ENCODE data around the gene CREG2. TPM values are rescaled to one million over a fixed set of nuclear protein-coding genes. Genes with fewer than 3 reads are reported as not detected.

The CREG2 gene
- not detected for total RNA-seq
- long read RNA-seq, result 0 reads

DNA sequence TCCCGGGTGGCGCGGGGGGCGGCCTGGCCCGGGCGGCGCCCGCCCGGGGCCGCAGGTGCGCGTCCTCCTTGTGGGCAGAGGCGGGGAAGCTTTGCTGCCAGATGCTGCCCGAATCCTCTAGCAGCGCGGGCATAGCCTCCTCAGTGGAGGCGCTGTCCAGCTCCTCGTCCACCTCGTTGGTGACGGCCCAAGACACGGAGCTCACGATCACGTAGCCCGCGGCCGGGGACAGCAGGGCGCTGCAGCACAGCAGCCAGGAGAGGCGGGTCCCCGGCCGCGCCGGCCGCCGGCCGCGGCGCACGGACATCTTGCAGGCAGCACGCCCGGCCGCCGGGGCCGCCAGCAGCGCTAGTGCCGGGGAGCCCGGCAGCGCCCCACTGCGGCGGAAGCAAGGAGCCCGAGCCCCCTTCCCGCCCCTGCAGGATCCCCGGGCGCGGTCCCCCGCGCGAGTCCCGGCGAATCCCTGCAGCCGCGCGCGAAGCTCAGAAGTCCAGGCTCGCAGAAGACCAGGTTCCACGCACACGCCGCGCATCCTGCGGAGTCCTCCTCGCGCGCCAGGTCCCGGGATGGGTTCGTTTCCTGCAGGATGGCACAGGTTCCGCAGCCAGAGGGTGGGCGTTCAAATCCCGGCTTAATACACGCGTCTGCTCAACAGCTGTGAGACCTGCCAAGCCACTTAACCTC lies at the start of gene CREG2:
TSS of gene CREG2 (minus strand) at position 353 of the 684 bp plus-strand sequence. CDS start at position 307, 46 bp downstream.
- DNase-seq, result peak; percentile 79
- intact Hi-C loops (cut with DNase I), result no loop called here
- peak; percentile 95 for ATAC-seq (ENCODE audit: poor library complexity)

DNA sequence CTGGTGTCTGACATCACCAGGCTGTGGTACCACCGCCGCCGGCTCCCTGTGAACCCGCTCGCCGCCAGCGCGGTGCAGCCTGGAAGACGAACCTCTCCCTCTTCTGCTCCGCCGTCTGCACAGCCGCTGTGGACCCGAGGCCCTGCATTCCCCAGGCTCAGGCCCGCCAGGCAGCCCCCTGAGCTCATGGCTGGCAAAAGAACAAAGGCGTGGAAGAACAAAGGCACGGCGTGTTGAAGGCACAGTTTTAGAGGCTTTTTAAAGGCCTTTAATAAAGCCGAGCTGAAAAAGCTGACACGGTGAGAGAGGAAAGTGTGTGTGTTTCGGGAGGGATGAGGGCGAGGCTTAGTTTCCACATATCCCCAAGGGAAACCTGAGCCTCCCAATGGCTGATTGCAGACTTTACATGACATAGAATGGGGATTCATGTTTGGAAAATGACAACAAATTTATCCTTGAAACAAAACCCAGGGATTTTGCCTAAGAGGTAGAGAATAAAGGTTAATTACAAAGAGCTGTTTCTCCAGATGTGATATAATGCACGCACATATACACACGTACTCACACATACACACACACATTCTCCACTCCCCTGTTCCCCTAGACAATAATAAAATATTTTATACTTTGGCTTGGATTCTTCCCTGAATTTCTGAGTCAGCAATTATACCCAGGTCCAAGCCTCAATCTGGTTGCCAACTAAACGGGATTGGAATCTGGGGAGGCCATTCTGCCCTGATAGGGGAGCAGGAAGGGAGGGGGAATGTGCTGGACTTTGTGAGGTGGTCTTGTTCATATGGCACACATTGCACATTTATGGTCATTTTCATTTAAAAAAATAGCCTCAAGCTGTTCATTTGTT lies 47.9 kb upstream of the CREG2 start:
- no peak for DNase-seq
- ATAC-seq (ENCODE audit: poor library complexity), result no peak
- intact Hi-C loops (cut with DNase I), result no loop called here

- no peak for ATAC-seq (ENCODE audit: poor library complexity)
- DNase-seq, result no peak
- intact Hi-C loops (cut with DNase I), result no loop called here
These were observed 46.2 kb upstream of the CREG2 start for GRCh38 chr2:101433465-101433864.

DNA sequence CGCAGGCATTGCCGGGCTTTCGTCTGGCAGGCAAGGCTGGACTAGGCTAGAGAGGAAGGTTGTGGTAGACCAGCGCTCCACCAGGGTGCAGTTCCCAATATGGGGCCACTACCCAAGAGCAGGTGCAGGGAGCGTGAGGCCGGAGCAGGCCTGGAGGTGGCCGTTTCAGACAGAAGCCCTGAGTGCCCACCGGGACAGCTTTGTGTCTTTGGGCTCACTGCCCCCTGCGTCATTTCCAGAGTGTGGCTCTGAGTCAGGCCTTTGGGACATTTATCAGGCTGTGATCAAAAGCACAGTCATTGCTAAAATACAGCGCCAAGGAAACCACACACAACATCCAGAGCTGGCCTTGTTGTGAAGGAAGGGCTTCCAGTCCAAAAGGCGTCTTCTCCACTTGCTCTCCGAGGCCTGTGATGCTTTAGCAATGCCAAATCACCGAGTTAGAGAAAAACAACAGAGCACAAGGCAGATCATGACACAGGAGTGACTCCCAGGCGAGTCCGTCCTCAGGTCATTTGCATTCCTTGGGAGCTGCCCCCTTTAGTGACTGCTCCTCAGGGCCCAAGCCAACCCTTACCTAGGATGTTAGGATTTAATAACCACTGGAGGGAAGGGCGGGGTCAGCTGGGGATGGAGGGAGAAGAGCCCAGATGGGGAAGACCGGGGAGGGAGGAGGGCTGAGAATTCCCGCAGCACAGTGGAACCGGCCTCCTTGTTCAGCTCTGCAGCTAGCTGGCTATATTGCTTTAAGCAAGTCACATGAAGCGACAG lies 45.3 kb upstream of the CREG2 start:
- ATAC-seq (ENCODE audit: poor library complexity) (peak; percentile 15), DNase-seq (no peak)
- intact Hi-C loops (cut with DNase I), result no loop called here

GRCh38 chr2:101431486-101431885 lies 44.2 kb upstream of the CREG2 start:
- DNase-seq, result no peak
- no peak for ATAC-seq (ENCODE audit: poor library complexity)
- intact Hi-C loops (cut with DNase I), result no loop called here

DNA sequence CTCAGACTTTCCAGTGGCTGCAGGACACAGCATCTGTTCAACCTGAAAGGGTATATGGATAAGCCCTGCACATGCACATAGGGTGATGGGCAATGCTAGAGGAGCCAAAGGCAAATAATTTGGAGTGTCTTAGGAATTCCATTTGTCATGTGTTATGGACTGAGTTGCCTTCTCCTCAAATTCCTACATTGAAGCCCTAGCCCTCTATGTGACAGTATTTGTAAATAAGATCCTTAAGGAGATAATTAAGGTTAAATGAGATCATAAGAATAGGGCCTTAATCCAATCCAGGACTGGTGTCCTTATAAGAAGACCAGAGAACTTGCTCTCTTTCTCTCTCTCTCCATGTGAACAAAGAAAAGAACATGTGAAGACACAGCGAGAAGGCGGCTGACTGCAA lies 42.9 kb upstream of the CREG2 start:
- intact Hi-C loops (cut with DNase I), result no loop called here
- ATAC-seq (ENCODE audit: poor library complexity) (no peak), DNase-seq (no peak)

GRCh38 chr2:101429453-101429852 lies 42.1 kb upstream of the CREG2 start:
- ATAC-seq (ENCODE audit: poor library complexity) (no peak), DNase-seq (no peak)
- intact Hi-C loops (cut with DNase I), result no loop called here

GRCh38 chr2:101428422-101429176 lies 41.3 kb upstream of the CREG2 start:
- DNase-seq (no peak), ATAC-seq (ENCODE audit: poor library complexity) (peak; percentile 36)
- intact Hi-C loops (cut with DNase I), result no loop called here

- DNase-seq (no peak), ATAC-seq (ENCODE audit: poor library complexity) (no peak)
- intact Hi-C loops (cut with DNase I), result no loop called here
These were observed 40.4 kb upstream of the CREG2 start for GRCh38 chr2:101427743-101428142.

- DNase-seq (no peak), ATAC-seq (ENCODE audit: poor library complexity) (no peak)
- intact Hi-C loops (cut with DNase I), result no loop called here
These were observed 39.9 kb upstream of the CREG2 start for GRCh38 chr2:101427240-101427639.

DNA sequence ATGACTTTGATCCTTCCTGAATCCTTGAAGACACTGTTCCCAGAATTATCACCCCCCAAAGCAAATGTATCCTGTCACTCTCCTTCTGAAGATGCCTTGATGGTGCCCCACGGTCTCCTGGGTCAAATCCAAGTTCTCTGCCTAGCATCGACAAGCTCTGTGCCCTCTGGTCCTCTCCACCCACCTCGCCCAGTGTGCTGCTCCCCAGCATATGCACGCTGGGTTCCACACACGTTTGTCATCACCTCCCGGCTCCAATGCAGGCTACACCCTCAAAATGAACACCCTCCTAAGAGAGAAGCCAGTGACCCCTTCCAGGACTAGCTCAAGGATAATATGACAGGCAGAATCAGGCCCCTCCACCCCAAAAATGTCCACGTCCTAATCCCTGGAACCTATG lies 39.5 kb upstream of the CREG2 start:
- intact Hi-C loops (cut with DNase I), result no loop called here
- ATAC-seq (ENCODE audit: poor library complexity) (no peak), DNase-seq (no peak)

- ATAC-seq (ENCODE audit: poor library complexity) (no peak), DNase-seq (no peak)
- intact Hi-C loops (cut with DNase I), result no loop called here
These were observed 33.3 kb upstream of the CREG2 start for GRCh38 chr2:101420623-101421022.

GRCh38 chr2:101419096-101419663 lies 31.9 kb upstream of the CREG2 start:
- DNase-seq, result no peak
- peak; percentile 83 for ATAC-seq (ENCODE audit: poor library complexity)
- intact Hi-C loops (cut with DNase I), result loop anchor here (5.0 to 10.0 kb wide), 2 partner anchors 276 to 413 kb away; partner anchors contain the start of gene MAP4K4

GRCh38 chr2:101418460-101419095 lies 31.3 kb upstream of the CREG2 start:
- intact Hi-C loops (cut with DNase I), result loop anchor here (5.0 to 10.0 kb wide), 2 partner anchors 276 to 414 kb away; partner anchors contain the start of gene MAP4K4
- no peak for DNase-seq
- ATAC-seq (ENCODE audit: poor library complexity), result peak; percentile 41

DNA sequence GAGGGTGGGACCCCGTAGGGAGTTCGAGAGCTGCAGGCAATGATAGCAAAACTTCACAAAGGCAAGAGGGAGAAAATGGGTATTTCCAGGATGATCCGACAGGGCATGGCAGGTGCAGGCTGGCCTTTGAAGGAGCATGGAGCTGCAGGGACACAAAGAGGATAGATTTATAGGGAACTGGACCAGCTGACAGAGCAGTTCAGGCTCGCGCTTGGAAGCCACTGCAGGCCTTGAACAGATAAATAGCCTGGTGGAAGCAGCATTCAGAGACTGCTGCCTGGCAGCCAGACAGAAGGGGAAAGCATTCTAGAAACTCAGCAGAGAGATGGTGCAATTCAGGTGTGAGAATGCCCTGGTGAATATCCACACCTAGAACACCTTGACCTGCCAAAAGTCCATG lies 29.3 kb upstream of the CREG2 start:
- DNase-seq (no peak), ATAC-seq (ENCODE audit: poor library complexity) (no peak)
- intact Hi-C loops (cut with DNase I), result loop anchor here (5.0 to 10.0 kb wide), 2 partner anchors 278 to 416 kb away; partner anchors contain the start of gene MAP4K4

DNA sequence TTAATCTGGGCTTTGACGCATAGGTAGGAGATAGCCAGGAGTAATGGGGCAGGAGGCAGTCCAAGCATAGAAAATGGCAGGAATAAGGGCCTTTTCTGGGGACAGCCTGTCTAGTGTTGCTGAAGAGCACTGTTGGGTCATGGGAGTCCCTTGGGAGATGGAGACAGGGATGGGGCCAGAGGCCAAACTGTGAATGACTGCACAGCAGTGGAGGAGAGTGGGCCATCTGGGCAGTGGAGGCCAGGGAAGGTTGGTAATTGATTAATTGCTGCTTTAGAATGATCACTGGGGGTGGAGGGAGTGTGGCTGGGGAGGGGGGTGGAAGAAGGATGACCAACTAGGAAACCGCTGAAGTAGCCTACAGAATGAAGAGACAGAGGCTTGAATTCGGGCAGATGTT lies 28.6 kb upstream of the CREG2 start:
- DNase-seq (no peak), ATAC-seq (ENCODE audit: poor library complexity) (no peak)
- intact Hi-C loops (cut with DNase I), result loop anchor here (5.0 to 10.0 kb wide), 2 partner anchors 279 to 416 kb away; partner anchors contain the start of gene MAP4K4

GRCh38 chr2:101415220-101415619 lies 27.9 kb upstream of the CREG2 start:
- intact Hi-C loops (cut with DNase I), result loop anchor here (5.0 to 10.0 kb wide), 2 partner anchors 280 to 417 kb away; partner anchors contain the start of gene MAP4K4
- no peak for ATAC-seq (ENCODE audit: poor library complexity)
- DNase-seq, result no peak
